ENCODE measurements around the gene FLYWCH2.

Gene FLYWCH2, protein sequence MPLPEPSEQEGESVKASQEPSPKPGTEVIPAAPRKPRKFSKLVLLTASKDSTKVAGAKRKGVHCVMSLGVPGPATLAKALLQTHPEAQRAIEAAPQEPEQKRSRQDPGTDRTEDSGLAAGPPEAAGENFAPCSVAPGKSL

DNA sequence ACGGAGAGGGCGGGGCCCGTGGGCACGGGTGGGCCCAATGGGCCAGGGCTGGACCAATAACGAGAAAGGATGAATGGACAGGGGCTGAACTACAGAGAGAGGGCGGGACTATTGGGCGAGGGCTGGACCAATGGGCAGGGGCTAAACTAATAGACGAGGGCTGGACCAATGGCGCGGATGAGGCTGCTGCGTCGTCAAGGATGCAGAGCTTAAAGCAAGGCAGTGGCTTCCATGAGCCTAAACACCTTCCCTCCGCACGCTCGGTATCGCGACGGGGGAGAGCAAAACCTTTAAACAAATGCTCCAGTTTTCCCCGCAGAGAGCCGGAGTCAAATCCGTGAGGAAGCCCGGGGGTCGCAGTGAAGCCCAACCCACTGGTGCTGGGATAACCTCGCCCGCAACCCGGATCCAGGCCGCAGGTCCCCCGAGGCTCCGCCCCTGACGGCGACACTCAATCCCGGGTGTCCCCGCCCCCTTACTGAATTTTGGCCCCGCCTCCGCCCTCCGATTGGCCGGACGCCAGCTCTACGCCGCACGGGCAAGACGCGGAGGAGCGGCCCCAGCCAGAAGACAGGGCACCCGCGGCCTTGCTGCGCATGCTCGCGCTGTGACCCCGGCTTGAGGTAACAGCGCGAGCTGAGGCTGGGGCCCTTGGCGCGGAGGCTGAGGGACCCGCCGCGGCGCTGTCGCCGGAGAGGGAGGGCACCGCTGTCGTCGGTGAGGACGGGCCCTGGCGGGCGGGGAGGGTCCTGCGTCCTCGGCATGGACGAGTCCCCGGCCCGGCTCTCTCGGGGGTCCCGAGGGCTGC is at the start of gene FLYWCH2:
FLYWCH2 (plus strand) TSS at position 566 of the 808 bp plus-strand sequence. CDS start 13,235 bp downstream, outside the sequence.
- DNase-seq (ENCODE audit: low spot score) = peak; percentile 99

DNA sequence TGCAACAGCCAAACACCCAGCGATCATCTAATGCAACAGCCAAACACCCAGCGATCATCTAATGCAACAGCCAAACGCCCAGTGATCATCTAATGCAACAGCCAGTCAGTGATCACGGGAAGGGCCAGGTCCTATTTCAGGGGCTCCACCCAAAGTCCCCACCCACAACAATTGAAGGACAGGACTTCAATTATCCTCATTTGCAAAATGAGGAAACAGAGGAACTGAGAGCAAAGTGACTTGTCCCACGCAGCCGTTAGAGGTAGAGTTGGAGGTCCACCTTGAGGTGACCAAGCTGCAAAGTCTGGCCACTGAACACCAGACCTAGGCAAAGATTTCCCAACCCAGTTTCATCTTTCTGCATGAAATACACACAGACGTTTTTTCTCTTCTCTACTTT is 49.2 kb upstream of the FLYWCH2 start:
- DNase-seq (ENCODE audit: low spot score) = no peak

DNA sequence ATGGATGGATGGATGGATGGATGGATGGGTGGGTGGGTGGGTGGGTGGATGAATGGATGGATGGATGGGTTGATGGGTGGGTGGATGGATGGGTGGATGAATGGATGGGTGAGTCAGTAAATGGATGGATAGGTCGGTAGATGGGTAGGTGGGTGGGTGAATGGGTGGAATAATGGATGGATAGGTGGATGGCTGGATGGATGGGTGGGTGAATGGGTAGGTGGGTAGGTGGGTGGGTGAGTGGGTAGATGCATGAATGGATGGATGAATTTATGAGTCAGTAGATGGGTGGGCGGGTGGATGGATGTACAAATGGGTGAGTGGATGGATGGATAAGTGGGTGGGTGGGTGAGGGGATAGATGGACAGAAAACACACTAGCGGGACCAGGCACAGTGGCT is 48.0 kb upstream of the FLYWCH2 start:
- DNase-seq (ENCODE audit: low spot score) = no peak

DNA sequence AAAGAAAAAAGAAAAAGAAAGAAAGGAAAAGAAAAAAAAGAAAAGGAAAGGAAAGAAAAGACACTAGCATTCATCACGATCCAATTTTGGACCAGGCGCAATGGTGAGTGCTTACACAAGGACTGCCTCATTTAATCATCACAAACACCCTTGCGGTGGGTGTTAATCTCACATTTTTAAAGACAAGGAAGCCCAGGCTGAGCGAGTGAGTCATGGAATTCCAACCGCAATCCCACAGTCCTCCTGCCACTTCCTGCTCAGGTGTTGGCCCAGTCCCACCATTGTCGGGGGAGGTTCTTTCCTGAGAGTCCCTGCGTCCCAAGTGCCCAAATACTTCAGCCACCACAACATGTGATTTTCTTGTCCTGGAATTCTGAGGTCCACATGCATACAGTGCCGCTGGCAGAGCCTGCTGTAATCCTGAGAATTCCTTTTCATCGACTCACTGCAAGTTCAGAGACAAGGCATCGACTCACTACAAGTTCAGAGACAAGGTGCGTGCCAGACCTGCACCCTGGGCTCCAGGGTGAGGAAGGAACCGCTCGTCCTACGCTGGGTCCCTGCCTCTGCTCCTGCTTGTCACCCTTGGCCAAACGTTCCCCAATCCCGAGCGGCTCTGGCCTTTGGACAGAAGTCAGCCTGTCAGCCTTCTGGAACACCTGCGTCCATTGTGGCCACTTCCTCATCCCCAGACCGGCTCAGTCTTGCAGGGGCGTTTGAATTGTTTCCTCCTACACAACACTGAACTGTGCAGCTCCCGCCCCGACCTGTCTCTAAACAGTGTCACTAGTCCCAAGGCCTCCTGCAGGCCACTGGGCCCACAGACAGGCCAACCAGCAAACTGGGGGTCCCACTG is 47.1 kb upstream of the FLYWCH2 start:
- no peak for DNase-seq (ENCODE audit: low spot score)

DNA sequence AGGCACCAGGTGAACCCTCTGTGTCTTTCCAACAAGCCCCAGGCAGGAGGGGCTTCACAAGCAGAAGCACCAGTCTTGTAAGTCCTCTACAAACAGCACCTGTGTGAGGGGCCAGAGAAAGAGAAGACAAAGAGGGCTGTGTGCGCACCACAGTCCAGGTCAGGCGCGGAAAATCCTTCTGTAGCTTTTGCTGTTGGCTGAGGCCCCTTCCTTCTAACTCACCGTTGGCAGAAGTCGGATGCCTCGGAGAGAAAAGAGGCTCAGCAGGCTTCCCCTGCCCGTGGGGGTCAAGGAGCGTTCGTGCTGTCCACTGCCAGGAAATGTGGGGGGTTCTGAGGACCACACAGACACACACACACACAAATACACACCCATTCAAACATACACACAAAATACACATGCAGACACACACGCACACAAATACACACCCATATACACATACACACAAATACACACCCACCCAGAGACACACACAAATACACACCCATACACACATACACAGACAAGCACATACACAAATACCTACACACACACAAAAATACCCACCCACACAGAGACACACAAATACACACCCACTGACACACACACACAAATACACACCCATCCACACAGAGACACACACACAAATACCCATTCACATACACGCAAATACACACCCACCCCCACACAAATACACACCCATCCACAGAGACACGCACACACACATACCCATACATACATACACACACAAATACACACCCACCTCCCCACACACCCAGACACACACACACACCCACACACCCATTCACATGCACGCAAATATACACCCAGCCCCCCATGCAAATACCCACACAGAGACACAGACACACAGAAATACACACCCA is 46.1 kb upstream of the FLYWCH2 start:
- DNase-seq (ENCODE audit: low spot score) = no peak

DNA sequence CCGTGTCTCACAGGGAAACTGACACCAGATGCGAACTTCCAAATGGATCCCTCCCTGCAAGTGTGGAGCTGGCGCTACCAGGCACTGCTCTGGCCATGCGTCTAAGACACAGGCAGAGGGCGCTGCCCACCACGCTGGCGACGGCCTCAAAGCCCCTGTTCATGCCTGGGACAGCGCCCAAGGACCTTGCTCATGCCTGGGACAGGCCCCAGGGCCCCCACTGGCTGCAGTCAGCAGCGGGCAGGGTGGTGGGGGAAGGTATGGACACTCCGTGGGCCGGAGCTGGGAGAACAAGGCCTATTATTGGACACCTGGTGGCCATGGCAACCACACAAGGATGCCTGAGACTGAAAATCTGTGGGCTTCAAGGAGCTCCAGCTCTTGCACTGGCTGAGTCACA is 44.1 kb upstream of the FLYWCH2 start:
- DNase-seq (ENCODE audit: low spot score) = peak; percentile 65

DNA sequence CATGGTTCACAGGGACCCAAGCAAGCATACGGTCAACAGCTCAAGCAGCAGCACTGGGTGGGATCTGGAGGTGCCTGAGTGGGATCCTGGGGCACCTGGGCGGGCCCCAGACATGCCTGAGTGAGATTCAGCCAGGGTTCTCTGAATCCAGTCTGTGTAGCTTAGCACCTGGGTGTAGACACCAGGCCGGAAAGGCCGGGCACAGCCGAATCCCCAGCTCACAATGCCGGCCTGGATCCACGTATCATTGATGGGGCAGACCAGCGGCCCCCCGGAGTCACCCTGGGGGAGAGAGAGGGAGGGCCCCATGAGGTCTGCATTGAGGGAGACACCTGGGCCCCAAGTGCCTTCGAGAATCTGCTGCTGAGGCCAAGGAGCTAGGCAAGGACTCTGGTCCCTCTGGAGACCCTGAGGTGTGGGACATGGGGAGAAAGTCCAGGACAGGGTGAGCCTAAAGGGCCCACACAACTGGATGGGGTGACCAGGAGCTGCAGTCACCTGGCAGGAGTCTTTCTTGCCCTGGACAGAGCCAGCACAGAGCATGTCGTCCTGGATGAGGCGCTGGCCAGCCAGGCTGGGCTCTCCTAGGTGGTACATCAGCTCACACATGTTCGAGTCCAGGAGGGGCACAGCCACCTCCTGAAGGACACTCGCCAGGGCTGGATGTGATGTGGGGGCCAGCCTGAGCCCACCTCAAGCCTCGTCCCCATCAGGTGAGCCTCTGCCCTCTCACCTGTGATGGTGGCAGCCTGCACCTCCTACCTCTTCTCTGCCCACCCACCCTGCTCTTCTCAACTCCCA is 43.2 kb upstream of the FLYWCH2 start:
- no peak for DNase-seq (ENCODE audit: low spot score)

DNA sequence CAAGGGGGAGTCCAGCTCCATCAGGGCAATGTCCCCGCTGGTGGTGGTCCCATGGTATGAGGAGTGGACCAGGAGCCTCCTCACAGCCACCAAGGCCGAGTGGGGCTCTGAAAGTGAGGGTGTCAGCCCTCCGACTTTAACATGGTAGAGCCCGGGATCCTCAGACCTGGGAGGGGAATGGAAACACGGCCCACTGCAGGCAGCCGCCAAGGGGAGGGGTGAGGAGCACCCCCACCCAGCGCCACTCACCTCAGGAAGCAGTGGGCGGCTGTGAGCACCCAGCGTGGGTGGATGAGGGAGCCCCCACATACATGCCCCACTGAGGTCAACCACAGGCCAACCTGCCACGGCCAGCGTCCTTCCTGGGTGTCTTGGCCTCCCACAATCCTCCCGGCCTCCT is 42.1 kb upstream of the FLYWCH2 start:
- no peak for DNase-seq (ENCODE audit: low spot score)

DNA sequence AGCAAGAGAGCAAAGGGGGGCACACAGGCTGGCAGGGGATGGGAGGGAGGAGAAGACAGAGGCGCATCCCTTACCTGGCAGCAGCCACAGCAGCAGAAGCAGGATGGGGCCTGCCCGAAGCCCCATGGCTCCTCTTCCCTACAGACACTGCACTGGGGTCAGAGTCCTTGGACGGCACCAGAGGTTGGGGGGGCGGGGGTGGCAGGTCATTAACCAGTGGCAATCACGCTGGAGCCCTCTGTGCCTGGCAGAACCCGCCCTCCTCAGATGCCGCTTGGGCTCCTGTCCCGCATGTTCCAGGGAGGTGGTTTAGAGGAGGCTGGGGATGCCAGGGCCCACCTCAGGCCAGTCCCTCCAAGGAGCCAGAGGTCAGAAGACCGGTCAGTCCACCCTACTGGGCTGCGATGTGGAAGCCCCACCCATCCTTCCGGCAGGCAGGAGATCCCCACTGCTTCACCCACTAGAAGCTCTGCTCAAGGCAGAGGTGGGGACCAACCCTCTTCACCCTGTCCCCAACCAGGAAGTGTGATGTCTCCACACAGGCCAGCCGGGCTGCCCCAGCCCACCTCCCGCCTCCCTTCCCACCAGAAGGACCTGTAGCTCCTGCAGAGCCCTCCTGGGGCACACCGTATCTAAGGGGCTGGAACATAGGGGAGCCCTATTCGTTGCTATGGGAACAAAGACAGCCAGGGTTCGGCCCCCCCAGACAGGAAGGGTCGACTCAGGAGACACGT is 41.2 kb upstream of the FLYWCH2 start:
- no peak for DNase-seq (ENCODE audit: low spot score)

DNA sequence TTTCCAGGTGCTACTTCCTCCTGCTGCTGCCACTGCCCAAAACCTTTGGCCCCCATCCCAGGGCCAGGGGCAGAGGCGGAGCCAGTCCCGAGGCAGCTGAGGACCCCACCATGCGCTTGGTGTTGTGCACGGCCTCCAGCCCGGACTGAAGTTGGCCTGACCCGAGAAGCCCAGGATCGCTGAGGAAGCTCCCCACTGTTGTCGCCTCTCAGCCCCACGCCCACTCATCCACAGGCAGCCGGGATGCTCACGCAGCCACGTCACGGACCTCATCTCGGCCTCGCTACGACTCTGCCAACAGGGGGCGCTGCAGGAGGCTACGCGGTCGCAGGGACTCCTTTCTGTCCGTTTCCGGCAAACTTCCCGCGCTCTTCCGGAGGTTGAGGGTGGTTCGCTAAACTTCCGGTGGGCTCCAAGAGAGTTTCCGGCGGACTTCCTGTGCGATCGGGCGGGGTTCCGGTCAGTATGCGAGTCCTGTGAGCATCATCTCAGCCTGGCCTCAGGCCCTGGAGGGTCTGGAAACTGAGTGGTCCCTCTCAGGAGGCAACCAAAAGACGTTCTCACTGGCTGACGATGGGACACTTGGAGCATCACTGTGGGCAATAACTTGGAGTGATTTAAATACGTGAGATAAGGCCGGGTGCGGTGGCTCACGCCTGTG is 40.5 kb upstream of the FLYWCH2 start:
- DNase-seq (ENCODE audit: low spot score) = peak; percentile 14

DNA sequence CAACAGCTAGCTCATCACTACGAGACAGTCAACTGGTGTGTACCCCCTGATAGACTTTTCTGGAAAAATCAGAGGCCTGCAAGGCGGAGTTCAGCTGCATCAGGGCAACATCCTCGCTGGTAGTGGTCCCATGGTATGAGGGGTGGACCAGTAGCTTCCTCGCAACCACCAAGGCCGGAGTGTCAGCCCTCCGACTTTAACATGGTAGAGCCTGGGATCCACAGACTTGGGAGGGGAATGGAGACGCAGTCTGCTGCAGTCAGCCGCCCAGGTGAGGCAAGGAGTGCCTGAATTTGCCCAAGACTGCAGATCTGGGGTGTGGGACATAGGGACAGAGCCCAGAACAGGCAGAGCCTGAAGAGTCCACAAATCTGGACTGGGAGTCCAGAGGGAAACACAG is 39.5 kb upstream of the FLYWCH2 start:
- DNase-seq (ENCODE audit: low spot score) = no peak

DNA sequence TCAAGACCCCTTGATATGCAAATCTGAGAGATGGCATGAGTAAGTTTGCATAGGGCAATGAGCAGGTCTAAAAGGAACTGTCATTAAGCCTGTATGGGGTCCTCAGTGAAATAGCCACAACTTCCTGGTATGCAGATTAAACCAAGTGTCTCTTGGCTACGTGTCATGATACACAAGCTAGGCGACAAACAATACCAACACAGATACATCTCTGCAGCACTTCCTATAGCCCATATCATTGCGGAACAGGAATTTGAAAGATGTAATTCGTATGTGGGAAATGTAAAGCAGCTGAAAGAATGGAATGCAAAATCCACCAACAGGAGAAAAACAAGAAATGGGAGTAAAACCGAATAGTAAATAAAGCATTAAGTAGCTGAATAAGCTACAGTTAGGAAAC is 37.9 kb upstream of the FLYWCH2 start:
- DNase-seq (ENCODE audit: low spot score) = no peak

DNA sequence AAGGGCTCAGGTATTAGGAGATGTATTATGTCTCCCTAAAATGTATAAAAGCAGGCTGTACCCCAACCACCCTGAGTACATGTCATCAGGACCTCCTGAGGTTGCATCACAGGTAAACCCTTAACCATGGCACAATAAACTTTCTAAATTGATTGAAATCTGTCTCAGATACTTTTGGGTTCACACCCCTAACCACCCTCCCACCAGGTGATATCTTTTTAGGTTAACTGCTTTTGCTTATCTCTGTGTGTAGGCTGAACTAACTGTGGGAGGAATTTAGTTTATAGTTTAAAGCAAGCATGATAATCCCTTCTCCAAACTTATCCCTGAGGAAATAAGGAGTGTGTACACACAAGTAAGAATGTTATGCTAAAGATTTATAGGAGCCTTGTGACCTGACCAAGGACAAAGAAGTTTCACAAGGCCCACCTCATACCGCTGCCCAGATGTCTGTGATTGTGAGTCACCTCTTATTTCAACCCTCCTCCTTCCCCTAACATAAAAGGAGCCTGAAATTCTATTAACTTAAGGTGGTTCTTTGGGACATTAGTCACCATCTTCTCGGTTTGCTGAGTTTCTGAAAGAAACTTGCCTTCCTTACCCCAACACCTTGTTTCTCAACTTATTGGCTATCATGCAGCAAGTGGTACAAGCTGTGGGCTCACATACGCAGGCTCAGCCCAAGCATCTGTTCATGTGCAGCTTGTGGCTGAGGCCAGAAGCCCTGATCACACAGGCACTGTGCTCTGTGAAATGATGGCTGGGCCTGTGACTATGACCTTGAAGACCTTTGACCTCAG is 36.3 kb upstream of the FLYWCH2 start:
- no peak for DNase-seq (ENCODE audit: low spot score)

DNA sequence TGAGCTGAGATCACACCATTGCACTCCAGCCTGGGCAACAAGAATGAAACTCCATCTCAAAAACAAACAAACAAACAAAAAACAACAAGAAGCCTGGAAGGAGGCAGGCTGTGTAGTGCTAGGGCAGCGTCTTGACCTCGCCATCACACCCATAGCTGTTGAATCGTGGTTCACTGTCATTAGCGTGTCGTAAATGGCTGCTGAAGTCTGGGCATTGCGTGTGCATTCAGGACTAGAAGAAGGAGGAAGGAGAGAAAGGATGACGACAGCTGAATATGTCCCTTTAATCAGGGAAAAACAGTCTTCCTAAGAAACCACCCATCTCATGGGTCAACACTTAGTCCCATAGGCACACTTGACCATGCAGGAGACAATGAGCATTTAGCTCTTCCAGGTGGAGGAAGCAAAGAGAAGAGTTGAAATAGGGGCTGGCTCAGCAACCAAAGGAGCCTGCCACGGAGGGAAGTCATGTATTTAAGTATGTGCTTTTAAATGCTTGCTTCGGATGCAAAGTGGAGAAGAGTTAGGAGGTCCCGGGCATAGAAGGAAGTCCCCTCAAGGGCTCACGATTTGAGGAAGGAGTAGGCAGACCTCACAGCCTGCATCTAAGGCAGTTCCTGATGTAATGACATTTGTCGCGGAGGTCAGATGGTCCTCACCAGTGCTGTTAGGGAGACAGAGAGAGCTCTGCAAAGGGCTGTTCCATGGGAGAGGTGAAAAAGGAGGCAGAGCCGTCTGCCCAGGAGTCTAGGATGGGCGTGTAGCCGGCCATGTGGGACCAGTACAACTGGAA is 33.9 kb upstream of the FLYWCH2 start:
- no peak for DNase-seq (ENCODE audit: low spot score)

DNA sequence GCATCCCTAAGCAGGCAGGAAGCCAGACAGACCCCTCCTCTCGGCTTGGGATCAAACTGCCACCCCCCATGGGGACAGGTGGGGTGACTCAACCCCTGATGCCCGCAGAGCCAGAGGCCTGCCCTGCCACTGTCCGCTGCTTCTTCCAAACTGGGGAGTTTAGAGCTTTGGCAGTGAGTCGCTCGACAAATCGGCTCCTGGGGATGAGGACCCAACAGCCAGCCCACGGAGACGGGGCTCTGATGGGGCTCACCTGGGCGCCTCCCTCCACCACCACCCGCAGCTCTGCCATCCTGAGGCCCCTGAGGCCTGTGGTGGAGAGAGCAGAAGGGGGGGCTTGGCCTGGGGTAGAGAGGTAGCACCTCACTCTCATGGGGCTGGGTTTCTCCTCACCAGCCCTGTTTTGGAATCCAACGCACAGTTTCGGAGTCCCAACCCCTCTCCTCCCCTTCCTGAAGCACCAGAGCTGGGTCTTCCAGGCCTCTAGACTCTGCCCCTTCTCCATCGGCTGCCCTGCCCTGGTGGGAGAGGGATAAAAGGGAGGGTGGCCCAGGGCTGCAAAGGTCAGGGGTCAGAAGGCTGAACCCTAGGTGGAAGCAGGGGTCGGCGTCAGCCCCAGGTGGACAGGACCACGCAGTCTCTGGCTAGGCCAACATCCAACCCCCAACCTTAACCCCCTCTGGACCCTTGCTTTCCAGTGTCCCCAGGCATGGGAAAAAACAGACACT is 30.8 kb upstream of the FLYWCH2 start:
- no peak for DNase-seq (ENCODE audit: low spot score)

DNA sequence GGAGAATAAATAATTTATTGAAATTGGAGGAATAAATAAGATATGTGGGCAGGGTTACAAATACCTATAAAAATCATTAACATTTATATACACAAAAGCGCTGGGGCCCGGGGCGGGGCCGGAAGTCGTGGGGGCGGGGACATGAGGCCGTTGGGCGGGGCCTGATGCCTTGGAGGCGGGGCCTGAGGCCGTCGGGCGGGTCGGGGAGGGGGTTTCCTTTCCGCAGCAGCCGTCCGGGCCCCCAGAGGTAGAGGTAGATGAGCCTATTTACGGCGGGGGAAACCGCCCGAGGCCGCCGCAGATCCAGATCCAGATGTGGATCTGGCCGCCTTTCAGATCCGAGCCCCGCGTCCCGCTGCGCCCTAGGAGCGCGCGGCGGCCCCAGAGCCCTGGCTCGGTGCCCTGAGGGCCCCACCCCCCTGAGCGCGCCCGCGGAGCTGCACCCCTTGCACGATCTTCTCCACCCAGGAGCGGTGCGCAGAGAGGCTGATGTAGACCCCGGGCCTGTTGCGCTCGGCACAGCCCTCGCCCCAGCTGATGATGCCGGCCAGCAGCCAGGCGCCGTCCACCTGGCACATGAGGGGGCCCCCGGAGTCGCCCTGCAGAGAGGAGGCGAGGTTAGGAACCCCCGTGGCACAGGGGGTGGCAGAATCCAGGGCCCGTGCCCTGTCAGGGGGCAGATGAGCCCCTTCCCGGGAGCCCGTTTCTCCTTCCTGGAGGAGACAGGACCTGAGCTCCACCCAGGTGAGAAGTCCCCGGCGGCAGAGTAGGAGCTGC is 30.1 kb upstream of the FLYWCH2 start:
- DNase-seq (ENCODE audit: low spot score) = no peak
